Measurements from ENCODE around the gene ELP6.
"Not testable (repeated sequence)": the region's sequence is repeated elsewhere in the genome, so short reads cannot be mapped to it uniquely, and the experiment has no call there.

The ELP6 gene

GRCh38 chr3:47469616-47470015 lies 43.9 kb downstream of the ELP6 start:
- in situ Hi-C loops (cut with HindIII; ENCODE audit: low sequenced_read_pairs), result no loop called here

GRCh38 chr3:47468315-47468714 lies 45.2 kb downstream of the ELP6 start:
- in situ Hi-C loops (cut with HindIII; ENCODE audit: low sequenced_read_pairs), result not testable (repeated sequence)

- in situ Hi-C loops (cut with HindIII; ENCODE audit: low sequenced_read_pairs), result no loop called here
Measured at GRCh38 chr3:47464588-47464987, 48.9 kb downstream of the ELP6 start.

- in situ Hi-C loops (cut with HindIII; ENCODE audit: low sequenced_read_pairs), result not testable (repeated sequence)
Measured at GRCh38 chr3:47459534-47460085, 53.9 kb downstream of the ELP6 start.

- in situ Hi-C loops (cut with HindIII; ENCODE audit: low sequenced_read_pairs), result no loop called here
Measured at GRCh38 chr3:47456984-47457383, 56.5 kb downstream of the ELP6 start.

GRCh38 chr3:47455806-47456452 lies 57.6 kb downstream of the ELP6 start:
- in situ Hi-C loops (cut with HindIII; ENCODE audit: low sequenced_read_pairs), result no loop called here

- in situ Hi-C loops (cut with HindIII; ENCODE audit: low sequenced_read_pairs), result no loop called here
Measured at GRCh38 chr3:47452453-47453215, 60.9 kb downstream of the ELP6 start.

Data from endothelial cell of hepatic sinusoid (primary cell).